T-cell (primary cell): ENCODE results near the gene VPS13D. TPM values are rescaled to one million over a fixed set of nuclear protein-coding genes. Genes with fewer than 3 reads are reported as not detected.
A peak's percentile ranks its signal among the peaks of the same experiment; 100 is the strongest.

ENCODE experiments used
- ATAC-seq, 4 experiments: fragments of 200-7000 bp in 3 of 4; fragments of 150-1000 bp in 1 of 4; cut with Tn5 transposase; replicated peaks in 1 of 4; 1 replicate in 3 of 4; 2 replicates in 1 of 4; pipeline ENCODE4 v1.10.0; 2021; ENCODE audit warnings: moderate library complexity in 3 of 4, mild to moderate bottlenecking in 2 of 4, moderate number of reproducible peaks in 1 of 4
- CTCF ChIA-PET, 2 donors: fragments of 300-600 bp; sonication (Branson Sonifier 250); formaldehyde crosslinking; loops; one replicate each; lab custom pipeline; 2022; ENCODE audit warnings: antibody characterized with exemption in 2 of 2; lab: Charles Lee
- POLR2A ChIA-PET, 2 donors: fragments of 300-600 bp; sonication (Branson Sonifier 250); formaldehyde crosslinking; loops; one replicate each; lab custom pipeline; 2022; ENCODE audit warnings: antibody characterized with exemption in 2 of 2; lab: Charles Lee
- DNase-seq, 35 experiments: peaks; one replicate each; pipeline versions ENCODE4 v3.0.0 to v3.0.0-alpha.2; 2013 to 2023
- H3K27ac ChIP-seq: one replicate; pipeline ENCODE4 v1.5.1; 2013; ENCODE audit warnings: low read length
- H3K27me3 ChIP-seq, 2 experiments: replicated peaks in 1 of 2; 1 replicate in 1 of 2; 2 replicates in 1 of 2; pipeline versions ENCODE4 v1.6.1 to v1.7.0; 2013; ENCODE audit warnings: low read length in 1 of 2, mixed read lengths in 1 of 2; ENCODE audit not compliant: control insufficient read depth in 2 of 2, insufficient read depth in 2 of 2; ENCODE audit errors: extremely low read depth in 1 of 2
- H3K36me3 ChIP-seq, 2 donors: 1 replicate in 1 of 2; 2 replicates in 1 of 2; pipeline versions ENCODE4 v1.6.1 to v1.7.0; 2013; ENCODE audit warnings: low read length in 1 of 2; ENCODE audit not compliant: control insufficient read depth in 2 of 2, insufficient read depth in 1 of 2; ENCODE audit errors: extremely low read depth in 1 of 2
- H3K4me1 ChIP-seq, 2 experiments: 1 replicate in 1 of 2; 2 replicates in 1 of 2; pipeline versions ENCODE4 v1.6.1 to v1.7.0; 2013; ENCODE audit warnings: low read length in 2 of 2, mixed read lengths in 1 of 2; ENCODE audit not compliant: insufficient read depth in 2 of 2, control insufficient read depth in 1 of 2; ENCODE audit errors: extremely low read depth in 1 of 2
- H3K4me3 ChIP-seq, 2 donors: 1 replicate in 1 of 2; 2 replicates in 1 of 2; pipeline versions ENCODE4 v1.5.1 to v1.7.0; 2013; ENCODE audit warnings: mild to moderate bottlenecking in 2 of 2, low read length in 1 of 2, moderate library complexity in 1 of 2; ENCODE audit not compliant: control insufficient read depth in 1 of 2; ENCODE audit errors: extremely low read depth in 1 of 2
- H3K9me3 ChIP-seq: 2 replicates; pipeline ENCODE4 v1.7.0; 2013
- H3K27ac Mint-ChIP-seq, 2 donors: one replicate each; pipeline ENCODE4 v1.8.0; 2020 to 2021; ENCODE audit warnings: mild to moderate bottlenecking in 2 of 2, mixed read lengths in 2 of 2
- H3K27me3 Mint-ChIP-seq, 2 donors: one replicate each; pipeline ENCODE4 v1.8.0; 2021 to 2022; ENCODE audit warnings: mixed read lengths in 2 of 2
- H3K36me3 Mint-ChIP-seq: one replicate; pipeline ENCODE4 v1.8.0; 2021; ENCODE audit warnings: mixed read lengths
- H3K4me1 Mint-ChIP-seq, 3 donors: one replicate each; pipeline ENCODE4 v1.8.0; 2020 to 2022; ENCODE audit warnings: mixed read lengths in 3 of 3, mild to moderate bottlenecking in 1 of 3
- H3K4me3 Mint-ChIP-seq, 3 donors: one replicate each; pipeline ENCODE4 v1.8.0; 2020 to 2022; ENCODE audit warnings: mild to moderate bottlenecking in 3 of 3, mixed read lengths in 3 of 3, moderate library complexity in 3 of 3
- H3K9me3 Mint-ChIP-seq, 3 donors: one replicate each; pipeline ENCODE4 v1.8.0; 2020 to 2022; ENCODE audit warnings: mixed read lengths in 3 of 3
- WGBS: methylation state at CpG from one replicate; pipeline ENCODE4 v1.1.5; 2013; ENCODE audit warnings: missing lambda C conversion rate; ENCODE audit not compliant: insufficient coverage; 5-methylcytosine and 5-hydroxymethylcytosine counted together
- total RNA-seq, 35 experiments: library from RNA in 6 of 35; stranded (reverse) in 6 of 35; fragments of 120-200 nt in 1 of 35; gene quantifications; one replicate each; pipeline versions ENCODE4 v1.2.1 to v1.2.4 and lab custom pipeline; 2013 to 2026

Gene VPS13D
- total RNA-seq, 5 donors from 2014 or later (not counting 1 experiment from before 2014, with no cell fraction given), result 73.5 to 85.9 (median 75.8) TPM

- Histone ChIP-seq H3K9me3 (no peaks in the 10 kb centered on the region), H3K27ac (no peak overlapping the region), H3K27me3 (no peaks in the 10 kb centered on the region), H3K36me3 (peaks cover 2 to 7% of the 10 kb centered on the region in 2 donors), H3K4me1 (peaks cover 5 to 22% of the 10 kb centered on the region in 2 experiments), H3K4me3 (peak overlapping the region; percentile 88 to 90)
- POLR2A ChIA-PET, result interaction anchor here in 1 of 2 donors (0.5 kb wide), 1 partner anchor 101 kb away, joined by 9 read pairs; no protein-coding TSS in a partner anchor
- peak overlapping the region in 1 of 2 donors; percentile 31 for H3K27ac Mint-ChIP-seq
- no peaks in the 10 kb centered on the region for H3K9me3 Mint-ChIP-seq
- peak overlapping the region; percentile 80 to 87 (median 82) for H3K4me3 Mint-ChIP-seq
- H3K27me3 Mint-ChIP-seq, result no peaks in the 10 kb centered on the region
- ATAC-seq (peak; percentile 9 to 35 (median 30)), DNase-seq (peak in 6 of 35 experiments; percentile 8 to 30 (median 17))
- peaks cover 23 to 29% (median 29%) of the 10 kb centered on the region in 3 donors for H3K4me1 Mint-ChIP-seq
- WGBS, result 7% methylated on average over 27 of the region's 36 CpGs
- CTCF ChIA-PET, result no interaction called here
- peaks cover 6% of the 10 kb centered on the region for H3K36me3 Mint-ChIP-seq
Observed at GRCh38 chr1:12230549-12231275, 882 bp downstream of the VPS13D start.

- 79% methylated on average over 2 of the region's 4 CpGs for WGBS
- Mint-ChIP-seq H3K4me3 (peak overlapping the region; percentile 80 to 87 (median 82)), H3K36me3 (peaks cover 10% of the 10 kb centered on the region), H3K4me1 (peaks cover 28 to 32% (median 32%) of the 10 kb centered on the region in 3 donors), H3K9me3 (no peaks in the 10 kb centered on the region), H3K27ac (peak overlapping the region in 1 of 2 donors; percentile 68), H3K27me3 (no peaks in the 10 kb centered on the region)
- CTCF ChIA-PET, result no interaction called here
- Histone ChIP-seq H3K36me3 (peaks cover 6 to 8% of the 10 kb centered on the region in 2 donors), H3K9me3 (no peaks in the 10 kb centered on the region), H3K27ac (no peak overlapping the region), H3K4me1 (peaks cover 5 to 22% of the 10 kb centered on the region in 2 experiments), H3K4me3 (peak overlapping the region; percentile 88 to 90), H3K27me3 (no peaks in the 10 kb centered on the region)
- no peak for DNase-seq
- no peak for ATAC-seq
- POLR2A ChIA-PET, result interaction anchor here in 1 of 2 donors (0.5 kb wide), 1 partner anchor 101 kb away, joined by 9 read pairs; no protein-coding TSS in a partner anchor
Observed at GRCh38 chr1:12231276-12231595, 1.4 kb downstream of the VPS13D start.

GRCh38 chr1:12232221-12232620 is 2.4 kb downstream of the VPS13D start:
- DNase-seq, result no peak
- H3K4me1 ChIP-seq, result peaks cover 5 to 22% of the 10 kb centered on the region in 2 experiments
- H3K27me3 ChIP-seq, result no peaks in the 10 kb centered on the region
- CTCF ChIA-PET, result no interaction called here
- no peak overlapping the region for H3K27ac ChIP-seq
- Mint-ChIP-seq H3K36me3 (peaks cover 17% of the 10 kb centered on the region), H3K27me3 (no peaks in the 10 kb centered on the region), H3K27ac (no peak overlapping the region), H3K9me3 (no peaks in the 10 kb centered on the region), H3K4me3 (peak overlapping the region in 2 of 3 donors; percentile 39 to 47), H3K4me1 (peaks cover 28 to 36% (median 32%) of the 10 kb centered on the region in 3 donors)
- 100% methylated on average over 2 of the region's 2 CpGs for WGBS
- no peaks in the 10 kb centered on the region for H3K9me3 ChIP-seq
- POLR2A ChIA-PET, result interaction anchor here in 1 of 2 donors (0.6 kb wide), 1 partner anchor 54 kb away, joined by 3 read pairs; no protein-coding TSS in a partner anchor
- H3K36me3 ChIP-seq, result peaks cover 8 to 12% of the 10 kb centered on the region in 2 donors
- H3K4me3 ChIP-seq, result no peak overlapping the region
- no peak for ATAC-seq

GRCh38 chr1:12244078-12244477 is 14.2 kb downstream of the VPS13D start:
- H3K4me1 Mint-ChIP-seq, result peaks cover 0 to 6% (median 3%) of the 10 kb centered on the region in 3 donors
- 71% methylated on average over 1 of the region's 2 CpGs for WGBS
- Histone ChIP-seq H3K36me3 (peaks cover 2 to 55% of the 10 kb centered on the region in 2 donors), H3K27ac (no peak overlapping the region), H3K4me1 (no peaks in the 10 kb centered on the region), H3K9me3 (no peaks in the 10 kb centered on the region), H3K4me3 (no peak overlapping the region), H3K27me3 (no peaks in the 10 kb centered on the region)
- POLR2A ChIA-PET, result no interaction called here
- H3K27me3 Mint-ChIP-seq, result no peaks in the 10 kb centered on the region
- peak in 2 of 35 experiments; percentile 3 to 31 for DNase-seq
- peaks cover 42% of the 10 kb centered on the region for H3K36me3 Mint-ChIP-seq
- ATAC-seq, result no peak
- no peak overlapping the region for H3K4me3 Mint-ChIP-seq
- H3K27ac Mint-ChIP-seq, result no peak overlapping the region
- CTCF ChIA-PET, result no interaction called here
- no peaks in the 10 kb centered on the region for H3K9me3 Mint-ChIP-seq

- H3K27me3 Mint-ChIP-seq, result no peaks in the 10 kb centered on the region
- DNase-seq, result no peak
- no peak overlapping the region for H3K27ac ChIP-seq
- WGBS, result 95% methylated on average over 3 of the region's 5 CpGs
- no peaks in the 10 kb centered on the region for H3K27me3 ChIP-seq
- peaks cover 4 to 60% of the 10 kb centered on the region in 2 donors for H3K36me3 ChIP-seq
- no peaks in the 10 kb centered on the region for H3K9me3 Mint-ChIP-seq
- no peak overlapping the region for H3K4me3 ChIP-seq
- ATAC-seq, result no peak
- H3K4me3 Mint-ChIP-seq, result no peak overlapping the region
- CTCF ChIA-PET, result no interaction called here
- H3K4me1 Mint-ChIP-seq, result peaks cover 0 to 5% (median 0%) of the 10 kb centered on the region in 3 donors
- peaks cover 48% of the 10 kb centered on the region for H3K36me3 Mint-ChIP-seq
- H3K27ac Mint-ChIP-seq, result no peak overlapping the region
- POLR2A ChIA-PET, result no interaction called here
- H3K9me3 ChIP-seq, result no peaks in the 10 kb centered on the region
- no peaks in the 10 kb centered on the region for H3K4me1 ChIP-seq
Observed at GRCh38 chr1:12244585-12244984, 14.8 kb downstream of the VPS13D start.

GRCh38 chr1:12245116-12245515 is 15.3 kb downstream of the VPS13D start:
- no CpG with 5 or more reads among the region's 3 CpGs for WGBS
- no peak for ATAC-seq

More at GRCh38 chr1:12245116-12245515, 15.3 kb downstream of the VPS13D start:
- H3K9me3 Mint-ChIP-seq, result no peaks in the 10 kb centered on the region
- no peak overlapping the region for H3K27ac Mint-ChIP-seq
- H3K4me3 Mint-ChIP-seq, result no peak overlapping the region
- Histone ChIP-seq H3K27ac (no peak overlapping the region), H3K36me3 (peaks cover 4 to 65% of the 10 kb centered on the region in 2 donors), H3K9me3 (no peaks in the 10 kb centered on the region), H3K27me3 (no peaks in the 10 kb centered on the region), H3K4me1 (no peaks in the 10 kb centered on the region), H3K4me3 (no peak overlapping the region)
- no peaks in the 10 kb centered on the region for H3K27me3 Mint-ChIP-seq
- no peak for DNase-seq
- ChIA-PET CTCF (no interaction called here), POLR2A (interaction anchor here in 1 of 2 donors (0.5 kb wide), 1 partner anchor 311 kb away, joined by 5 read pairs; the partner anchor contains the start of gene PLOD1)
- peaks cover 0 to 3% (median 0%) of the 10 kb centered on the region in 3 donors for H3K4me1 Mint-ChIP-seq
- peaks cover 48% of the 10 kb centered on the region for H3K36me3 Mint-ChIP-seq
